Trophoblast cell (in vitro differentiated cells and primary cell): ENCODE results near the gene PPP1R1C. TPM values are rescaled to one million over a fixed set of nuclear protein-coding genes. Genes with fewer than 3 reads are reported as not detected.
A peak's percentile ranks its signal among the peaks of the same experiment; 100 is the strongest.

ENCODE experiments used
- DNase-seq, 2 donors: peaks; one replicate each; pipeline ENCODE4 v3.0.0-alpha.2; 2016
- H2AFZ ChIP-seq: 2 replicates; pipeline ENCODE4 v1.6.1; 2013; ENCODE audit warnings: low read length, moderate library complexity, mild to moderate bottlenecking; ENCODE audit not compliant: insufficient read depth, poor library complexity
- H2AK5ac ChIP-seq: 2 replicates; pipeline ENCODE4 v1.6.1; 2013; ENCODE audit warnings: mild to moderate bottlenecking, low read length
- H2BK120ac ChIP-seq: 2 replicates; pipeline ENCODE4 v1.6.1; 2013; ENCODE audit warnings: low read length, mild to moderate bottlenecking, moderate library complexity; ENCODE audit not compliant: insufficient read depth, poor library complexity
- H2BK12ac ChIP-seq: 2 replicates; pipeline ENCODE4 v1.6.1; 2013; ENCODE audit warnings: mild to moderate bottlenecking, low read length, moderate library complexity
- H2BK5ac ChIP-seq: 2 replicates; pipeline ENCODE4 v1.6.1; 2013; ENCODE audit warnings: low read length, low read depth, moderate library complexity, mild to moderate bottlenecking; ENCODE audit not compliant: poor library complexity
- H3K14ac ChIP-seq: 2 replicates; pipeline ENCODE4 v1.6.1; 2013; ENCODE audit warnings: mild to moderate bottlenecking, low read length
- H3K18ac ChIP-seq: 2 replicates; pipeline ENCODE4 v1.6.1; 2013; ENCODE audit warnings: mild to moderate bottlenecking, low read length
- H3K23ac ChIP-seq: 2 replicates; pipeline ENCODE4 v1.6.1; 2013; ENCODE audit warnings: low read length
- H3K27ac ChIP-seq: 2 replicates; pipeline ENCODE4 v1.5.1; 2013; ENCODE audit warnings: low read depth, mild to moderate bottlenecking, inconsistent platforms, low read length, moderate library complexity
- H3K27me3 ChIP-seq: 2 replicates; pipeline ENCODE4 v1.6.1; 2013; ENCODE audit warnings: inconsistent platforms, mild to moderate bottlenecking, low read length, moderate library complexity; ENCODE audit not compliant: insufficient read depth
- H3K36me3 ChIP-seq, 2 experiments: 1 replicate in 1 of 2; 2 replicates in 1 of 2; pipeline ENCODE4 v1.6.1; 2013; ENCODE audit warnings: low read length in 2 of 2, mild to moderate bottlenecking in 2 of 2, moderate library complexity in 1 of 2; ENCODE audit not compliant: insufficient read depth in 2 of 2, control insufficient read depth in 1 of 2
- H3K4ac ChIP-seq: 2 replicates; pipeline ENCODE4 v1.6.1; 2013; ENCODE audit warnings: low read depth, mild to moderate bottlenecking, low read length, moderate library complexity
- H3K4me1 ChIP-seq, 2 experiments: 1 replicate in 1 of 2; 2 replicates in 1 of 2; pipeline ENCODE4 v1.6.1; 2013; ENCODE audit warnings: low read length in 2 of 2, mild to moderate bottlenecking in 2 of 2, moderate library complexity in 1 of 2; ENCODE audit not compliant: insufficient read depth in 2 of 2, control insufficient read depth in 1 of 2
- H3K4me2 ChIP-seq: 2 replicates; pipeline ENCODE4 v1.6.1; 2013; ENCODE audit warnings: inconsistent platforms, mild to moderate bottlenecking, low read length, moderate library complexity
- H3K4me3 ChIP-seq: 2 replicates; pipeline ENCODE4 v1.5.1; 2013; ENCODE audit warnings: mild to moderate bottlenecking, low read depth, low read length, inconsistent platforms
- H3K79me1 ChIP-seq: one replicate; pipeline ENCODE4 v1.6.1; 2013; ENCODE audit warnings: low read length
- H3K79me2 ChIP-seq: 2 replicates; pipeline ENCODE4 v1.6.1; 2013; ENCODE audit warnings: low read length, mild to moderate bottlenecking; ENCODE audit not compliant: control insufficient read depth, insufficient read depth, poor library complexity
- H3K9ac ChIP-seq: 2 replicates; pipeline ENCODE4 v1.6.1; 2013; ENCODE audit warnings: mild to moderate bottlenecking, low read length
- H3K9me3 ChIP-seq: 2 replicates; pipeline ENCODE4 v1.6.1; 2013; ENCODE audit warnings: low read depth, mild to moderate bottlenecking, control low read depth, inconsistent platforms, low read length; ENCODE audit not compliant: insufficient read depth
- H4K12ac ChIP-seq: 2 replicates; pipeline ENCODE4 v1.6.1; 2013; ENCODE audit warnings: low read depth, mild to moderate bottlenecking, low read length, moderate library complexity
- H4K8ac ChIP-seq: 2 replicates; pipeline ENCODE4 v1.6.1; 2013; ENCODE audit warnings: low read depth, mild to moderate bottlenecking, low read length, moderate library complexity
- H4K91ac ChIP-seq: one replicate; pipeline ENCODE4 v1.6.1; 2013; ENCODE audit warnings: low read depth, mild to moderate bottlenecking, low read length, moderate library complexity
- WGBS: extraction: QIAGEN DNeasy Blood & Tissue Kit; methylation state at CpG from one replicate; pipeline ENCODE4 v1.1.7; 2013; ENCODE audit warnings: missing lambda C conversion rate; ENCODE audit not compliant: insufficient read length, insufficient coverage; ENCODE audit errors: extremely low coverage; 5-methylcytosine and 5-hydroxymethylcytosine counted together
- polyA plus RNA-seq: library from polyadenylated mRNA; stranded (reverse); fragments of 200-250 nt; gene quantifications from 2 replicates; pipeline ENCODE4 v1.2.3, GENCODE V29; 2013

Gene PPP1R1C
- 14.5 and 17.3 TPM in 2 replicates for polyA plus RNA-seq

GRCh38 chr2:181985632-181986205 is at the start of gene PPP1R1C:
Gene PPP1R1C (plus strand): TSS chr2:181985853. CDS start chr2:181986111, 258 bp downstream.
- H2AFZ ChIP-seq = no peak within 1 kb of the TSS
- no CpG with 5 or more reads among the region's 8 CpGs for WGBS

GRCh38 chr2:181937473-181937872 is 48.2 kb upstream of the PPP1R1C start:
- H3K4me3 ChIP-seq = no peak overlapping the region
- no peak overlapping the region for H3K4me2 ChIP-seq
- no peak overlapping the region for H4K12ac ChIP-seq
- no peak overlapping the region for H3K14ac ChIP-seq
- H3K4ac ChIP-seq = no peak overlapping the region
- H4K91ac ChIP-seq = no peak overlapping the region
- no peaks in the 10 kb centered on the region for H3K79me2 ChIP-seq
- no peak overlapping the region for H3K18ac ChIP-seq
- no peak for DNase-seq
- H2AFZ ChIP-seq = no peak overlapping the region
- no peaks in the 10 kb centered on the region for H3K36me3 ChIP-seq
- WGBS = no CpG with 5 or more reads among the region's 2 CpGs
- H3K4me1 ChIP-seq = no peaks in the 10 kb centered on the region
- H2BK120ac ChIP-seq = no peak overlapping the region
- H3K9ac ChIP-seq = no peak overlapping the region
- no peaks in the 10 kb centered on the region for H3K9me3 ChIP-seq
- no peaks in the 10 kb centered on the region for H3K27me3 ChIP-seq
- no peak overlapping the region for H3K27ac ChIP-seq
- H4K8ac ChIP-seq = no peak overlapping the region
- H2AK5ac ChIP-seq = no peak overlapping the region
- no peak overlapping the region for H2BK5ac ChIP-seq
- peaks cover 7% of the 10 kb centered on the region for H3K79me1 ChIP-seq
- H2BK12ac ChIP-seq = no peak overlapping the region
- no peak overlapping the region for H3K23ac ChIP-seq

More at GRCh38 chr2:181985632-181986205, at the start of gene PPP1R1C:
- H2AK5ac ChIP-seq = no peak within 1 kb of the TSS
- H3K36me3 ChIP-seq = no peaks in the 10 kb centered on the region
- H3K27me3 ChIP-seq = no peaks in the 10 kb centered on the region
- no peaks in the 10 kb centered on the region for H3K79me2 ChIP-seq
- no peak within 1 kb of the TSS for H3K27ac ChIP-seq
- H3K14ac ChIP-seq = no peak within 1 kb of the TSS
- DNase-seq = no peak
- no peaks in the 10 kb centered on the region for H3K79me1 ChIP-seq
- no peak within 1 kb of the TSS for H3K18ac ChIP-seq
- H3K9me3 ChIP-seq = no peaks in the 10 kb centered on the region
- no peak within 1 kb of the TSS for H2BK12ac ChIP-seq
- no peak within 1 kb of the TSS for H3K4ac ChIP-seq
- H3K4me2 ChIP-seq = no peak within 1 kb of the TSS
- H3K23ac ChIP-seq = no peak within 1 kb of the TSS
- H3K9ac ChIP-seq = no peak within 1 kb of the TSS
- no peak within 1 kb of the TSS for H4K91ac ChIP-seq
- H3K4me1 ChIP-seq = no peaks in the 10 kb centered on the region
- H2BK5ac ChIP-seq = no peak within 1 kb of the TSS
- H2BK120ac ChIP-seq = no peak within 1 kb of the TSS
- H3K4me3 ChIP-seq = no peak within 1 kb of the TSS
- H4K8ac ChIP-seq = no peak within 1 kb of the TSS
- H4K12ac ChIP-seq = no peak within 1 kb of the TSS

- no CpG with 5 or more reads among the region's 2 CpGs for WGBS
- H2BK5ac ChIP-seq = peak overlapping the region; percentile 98
- no peak overlapping the region for H3K4me2 ChIP-seq
- peak overlapping the region; percentile 98 for H2BK12ac ChIP-seq
- H3K27ac ChIP-seq = peak overlapping the region; percentile 84
- peak; percentile 52 to 94 for DNase-seq
- peak overlapping the region; percentile 64 for H2AK5ac ChIP-seq
- no peak overlapping the region for H4K12ac ChIP-seq
- peak overlapping the region; percentile 84 for H4K8ac ChIP-seq
- H4K91ac ChIP-seq = peak overlapping the region; percentile 97
- H3K4me3 ChIP-seq = no peak overlapping the region
- H3K36me3 ChIP-seq = no peaks in the 10 kb centered on the region
- peaks cover 17% of the 10 kb centered on the region for H3K79me1 ChIP-seq
- H3K18ac ChIP-seq = no peak overlapping the region
- no peak overlapping the region for H3K9ac ChIP-seq
- H3K79me2 ChIP-seq = no peaks in the 10 kb centered on the region
- H3K23ac ChIP-seq = no peak overlapping the region
- H3K4me1 ChIP-seq = peaks cover 3 to 8% of the 10 kb centered on the region in 2 experiments
- H3K27me3 ChIP-seq = no peaks in the 10 kb centered on the region
- no peak overlapping the region for H2AFZ ChIP-seq
- H2BK120ac ChIP-seq = peak overlapping the region; percentile 95
- H3K9me3 ChIP-seq = no peaks in the 10 kb centered on the region
- no peak overlapping the region for H3K4ac ChIP-seq
- peak overlapping the region; percentile 77 for H3K14ac ChIP-seq
Measured at GRCh38 chr2:181943411-181944124, 42.1 kb upstream of the PPP1R1C start.

- Histone ChIP-seq H3K79me1 (peaks cover 22% of the 10 kb centered on the region), H3K4me1 (peaks cover 5 to 12% of the 10 kb centered on the region in 2 experiments), H3K9ac (no peak overlapping the region), H3K79me2 (no peaks in the 10 kb centered on the region), H2BK5ac (peak overlapping the region; percentile 98), H2AFZ (no peak overlapping the region), H4K91ac (peak overlapping the region; percentile 97), H3K27ac (peak overlapping the region; percentile 84), H3K27me3 (no peaks in the 10 kb centered on the region), H4K8ac (peak overlapping the region; percentile 84), H3K4me3 (no peak overlapping the region), H3K23ac (no peak overlapping the region), H3K18ac (no peak overlapping the region), H4K12ac (no peak overlapping the region), H3K9me3 (peaks cover 1% of the 10 kb centered on the region), H2BK120ac (peak overlapping the region; percentile 95), H3K4me2 (no peak overlapping the region), H2AK5ac (peak overlapping the region; percentile 64), H3K4ac (peak overlapping the region; percentile 16), H2BK12ac (peak overlapping the region; percentile 98), H3K14ac (peak overlapping the region; percentile 77), H3K36me3 (no peaks in the 10 kb centered on the region)
- no CpG with 5 or more reads among the region's 5 CpGs for WGBS
- DNase-seq = peak in 1 of 2 donors; percentile 20
Measured at GRCh38 chr2:181944164-181944913, 41.3 kb upstream of the PPP1R1C start.
